Activated T-helper 1 cell treated with anti-CD3 and anti-CD28 coated beads, Interleukin-2, amount 50 U/mL, for 16 hours (primary cell): Measurements from ENCODE around the gene RAB32.
"Not testable (repeated sequence)": the region's sequence is repeated elsewhere in the genome, so short reads cannot be mapped to it uniquely, and the experiment has no call there.

ENCODE experiments used
- DNase-seq, 2 donors: peaks; one replicate each; pipeline ENCODE4 v3.0.0-alpha.2; 2020; ENCODE audit warnings: low read depth in 1 of 2, low spot score in 1 of 2

Gene RAB32

GRCh38 chr6:146543211-146543939, at the start of gene RAB32:
RAB32 (plus strand) TSS chr6:146543833; CDS start chr6:146543872, 39 bp downstream.
- DNase-seq = no peak

GRCh38 chr6:146498309-146498708, 45.3 kb upstream of the RAB32 start:
- no peak for DNase-seq

GRCh38 chr6:146503096-146503495, 40.5 kb upstream of the RAB32 start:
- DNase-seq = no peak

GRCh38 chr6:146515212-146515611, 28.4 kb upstream of the RAB32 start:
- no peak for DNase-seq

GRCh38 chr6:146526192-146526591, 17.4 kb upstream of the RAB32 start:
- no peak for DNase-seq

- no peak for DNase-seq
Observed at GRCh38 chr6:146532702-146533101, 10.9 kb upstream of the RAB32 start.

GRCh38 chr6:146542881-146543210, 787 bp upstream of the RAB32 start:
- no peak for DNase-seq

- DNase-seq = no peak
Observed at GRCh38 chr6:146543940-146544615, 445 bp downstream of the RAB32 start.

- no peak for DNase-seq
Observed at GRCh38 chr6:146544616-146545182, 1.1 kb downstream of the RAB32 start.

GRCh38 chr6:146545581-146545980, 1.9 kb downstream of the RAB32 start:
- no peak for DNase-seq

- DNase-seq = no peak
Observed at GRCh38 chr6:146546443-146547043, 2.9 kb downstream of the RAB32 start.

GRCh38 chr6:146547889-146548288, 4.3 kb downstream of the RAB32 start:
- no peak for DNase-seq

- DNase-seq = no peak
Observed at GRCh38 chr6:146548898-146549374, 5.3 kb downstream of the RAB32 start.

GRCh38 chr6:146550911-146551310, 7.3 kb downstream of the RAB32 start:
- DNase-seq = no peak

- DNase-seq = no peak
Observed at GRCh38 chr6:146551545-146551944, 7.9 kb downstream of the RAB32 start.

- DNase-seq = no peak
Observed at GRCh38 chr6:146553377-146554135, 9.9 kb downstream of the RAB32 start.

GRCh38 chr6:146560607-146561006, 17.0 kb downstream of the RAB32 start:
- DNase-seq = no peak

GRCh38 chr6:146566661-146567060, 23.0 kb downstream of the RAB32 start:
- DNase-seq = not testable (repeated sequence)

- not testable (repeated sequence) for DNase-seq
Observed at GRCh38 chr6:146568619-146569018, 25.0 kb downstream of the RAB32 start.

GRCh38 chr6:146574211-146574610, 30.6 kb downstream of the RAB32 start:
- no peak for DNase-seq

- DNase-seq = no peak
Observed at GRCh38 chr6:146578054-146578453, 34.4 kb downstream of the RAB32 start.
